ENCODE data around the gene PRR16. TPM values are rescaled to one million over a fixed set of nuclear protein-coding genes. Genes with fewer than 3 reads are reported as not detected.

Gene PRR16
- polyA plus RNA-seq, 2 of the 4 experiments (the other 2 are of a cell fraction): 0.05 TPM; not detected in 1

DNA sequence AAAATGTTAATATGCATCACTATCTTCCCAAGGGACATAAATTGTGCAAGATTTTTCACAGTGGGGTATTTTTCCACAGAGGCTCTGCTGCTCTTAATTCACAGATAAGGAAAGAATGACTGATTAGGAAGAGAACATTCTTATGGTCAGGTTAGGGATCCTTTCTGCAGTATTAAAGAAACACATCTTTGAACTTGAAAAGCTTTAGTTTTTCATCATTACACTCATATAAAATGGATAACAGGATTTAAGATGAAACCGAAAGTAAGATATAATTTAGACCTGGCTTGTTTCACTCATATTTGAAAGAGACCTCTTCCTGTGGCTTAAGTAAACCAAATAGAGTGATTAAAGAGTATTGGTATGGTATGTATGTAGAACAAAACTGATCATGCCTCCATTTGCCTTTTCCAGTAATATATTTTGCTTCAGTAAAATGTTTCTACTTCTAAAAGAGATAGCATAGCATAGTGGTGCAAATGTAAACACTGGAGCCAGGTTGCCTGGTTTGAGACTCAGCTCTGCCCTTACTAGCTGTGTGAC, 160.0 kb downstream of the PRR16 start (continued):
- TF ChIP-seq FOSL2 (IDR thresholded peaks at IDR 0.05) (no peak), FOSL2 (CRISPR knock-in tag; IDR thresholded peaks at IDR 0.05) (no peak)
- TF ChIP-seq, protein P1, sequence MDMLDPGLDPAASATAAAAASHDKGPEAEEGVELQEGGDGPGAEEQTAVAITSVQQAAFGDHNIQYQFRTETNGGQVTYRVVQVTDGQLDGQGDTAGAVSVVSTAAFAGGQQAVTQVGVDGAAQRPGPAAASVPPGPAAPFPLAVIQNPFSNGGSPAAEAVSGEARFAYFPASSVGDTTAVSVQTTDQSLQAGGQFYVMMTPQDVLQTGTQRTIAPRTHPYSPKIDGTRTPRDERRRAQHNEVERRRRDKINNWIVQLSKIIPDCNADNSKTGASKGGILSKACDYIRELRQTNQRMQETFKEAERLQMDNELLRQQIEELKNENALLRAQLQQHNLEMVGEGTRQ (IDR thresholded peaks at IDR 0.05): no peak

DNA sequence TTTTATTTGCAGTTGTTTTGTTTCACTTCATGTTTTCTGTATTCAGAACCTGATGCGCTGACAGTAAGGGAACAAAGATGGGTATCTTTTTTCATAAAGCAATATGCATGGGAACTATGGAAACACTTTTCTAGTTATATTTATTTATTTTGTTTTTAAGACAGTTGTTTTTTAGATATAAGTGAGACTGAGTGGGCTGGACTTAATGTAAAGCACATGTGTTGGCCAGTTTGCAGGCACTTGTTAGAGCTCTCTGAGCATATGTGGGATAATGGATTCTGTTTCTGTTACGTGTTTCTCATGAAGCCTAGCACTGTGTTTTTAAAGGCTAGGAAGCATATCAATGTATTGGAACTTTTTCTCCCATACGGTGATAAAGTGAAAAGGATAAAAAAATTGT, 164.1 kb downstream of the PRR16 start:
- Histone ChIP-seq H3K4me2 (no peak overlapping the region), H3K9me3 (no peaks in the 10 kb centered on the region), H3K4me1 (no peaks in the 10 kb centered on the region), H3K4me3 (no peak overlapping the region), H3K27ac (no peak overlapping the region)
- 72% methylated on average over 3 of the region's 3 CpGs for whole genome bisulfite sequencing (ENCODE audit: missing lambda C conversion rate)
- no peak for ATAC-seq
- TF ChIP-seq ESRRA (IDR thresholded peaks at IDR 0.05; ENCODE audit: borderline replicate concordance, low read length): no peak
- TF ChIP-seq EHMT2 (IDR thresholded peaks at IDR 0.05; ENCODE audit: low read depth): no peak
- no peak for TF ChIP-seq HDAC2 (IDR thresholded peaks at IDR 0.05)
- TF ChIP-seq CEBPB (IDR thresholded peaks at IDR 0.05): no peak
- no peak for TF ChIP-seq JUNB (IDR thresholded peaks at IDR 0.05)
- TF ChIP-seq KDM5A (IDR thresholded peaks at IDR 0.05): no peak
- TF ChIP-seq ZNF302 (CRISPR knock-in tag; IDR thresholded peaks at IDR 0.05): no peak
- FAIRE-seq: no peak
- POLR2A ChIA-PET: no interaction called here
- no peak for DNase-seq (ENCODE audit: low read depth in 1 of 2, low spot score in 1 of 2)
- CTCF ChIA-PET: no interaction called here

DNA sequence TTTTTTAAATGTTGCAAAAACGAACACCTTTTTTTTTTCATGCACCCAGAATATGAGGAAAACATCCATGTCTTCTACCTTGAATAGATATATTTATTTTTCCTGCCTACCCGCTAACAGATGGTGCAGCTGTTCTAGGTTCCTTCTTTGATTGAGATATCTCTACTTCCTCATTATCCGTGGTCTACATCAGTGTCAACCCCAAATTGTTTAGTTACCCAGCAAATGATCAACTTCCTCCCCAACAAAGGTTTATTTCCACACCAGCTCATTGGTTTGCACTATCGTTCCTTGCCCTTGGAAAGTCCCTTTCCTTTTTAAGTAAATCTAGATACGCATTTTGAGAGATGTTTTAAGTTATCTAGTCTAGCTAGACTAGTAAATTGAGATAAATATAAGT, 166.4 kb downstream of the PRR16 start:
- ATAC-seq (no peak), DNase-seq (ENCODE audit: low read depth in 1 of 2, low spot score in 1 of 2) (no peak), FAIRE-seq (no peak)
- POLR2A ChIA-PET: no interaction called here
- TF ChIP-seq RCOR1 (IDR thresholded peaks at IDR 0.05; ENCODE audit: low read depth, low read length): no peak
- TF ChIP-seq EHMT2 (IDR thresholded peaks at IDR 0.05; ENCODE audit: low read depth): no peak
- TF ChIP-seq FOSB (CRISPR knock-in tag; IDR thresholded peaks at IDR 0.05): no peak
- TF ChIP-seq, protein P2, sequence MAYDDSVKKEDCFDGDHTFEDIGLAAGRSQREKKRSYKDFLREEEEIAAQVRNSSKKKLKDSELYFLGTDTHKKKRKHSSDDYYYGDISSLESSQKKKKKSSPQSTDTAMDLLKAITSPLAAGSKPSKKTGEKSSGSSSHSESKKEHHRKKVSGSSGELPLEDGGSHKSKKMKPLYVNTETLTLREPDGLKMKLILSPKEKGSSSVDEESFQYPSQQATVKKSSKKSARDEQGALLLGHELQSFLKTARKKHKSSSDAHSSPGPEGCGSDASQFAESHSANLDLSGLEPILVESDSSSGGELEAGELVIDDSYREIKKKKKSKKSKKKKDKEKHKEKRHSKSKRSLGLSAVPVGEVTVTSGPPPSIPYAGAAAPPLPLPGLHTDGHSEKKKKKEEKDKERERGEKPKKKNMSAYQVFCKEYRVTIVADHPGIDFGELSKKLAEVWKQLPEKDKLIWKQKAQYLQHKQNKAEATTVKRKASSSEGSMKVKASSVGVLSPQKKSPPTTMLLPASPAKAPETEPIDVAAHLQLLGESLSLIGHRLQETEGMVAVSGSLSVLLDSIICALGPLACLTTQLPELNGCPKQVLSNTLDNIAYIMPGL (CRISPR knock-in tag; IDR thresholded peaks at IDR 0.05; ENCODE audit: borderline replicate concordance): no peak
- TF ChIP-seq, protein P3, sequence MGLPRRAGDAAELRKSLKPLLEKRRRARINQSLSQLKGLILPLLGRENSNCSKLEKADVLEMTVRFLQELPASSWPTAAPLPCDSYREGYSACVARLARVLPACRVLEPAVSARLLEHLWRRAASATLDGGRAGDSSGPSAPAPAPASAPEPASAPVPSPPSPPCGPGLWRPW (IDR thresholded peaks at IDR 0.05): no peak
- TF ChIP-seq MYC (IDR thresholded peaks at IDR 0.05; ENCODE audit: borderline replicate concordance, low read length): no peak
- TF ChIP-seq TP53 (CRISPR knock-in tag; IDR thresholded peaks at IDR 0.05): no peak
- no peak for TF ChIP-seq RNF2 (IDR thresholded peaks at IDR 0.05; ENCODE audit: borderline replicate concordance, low read depth)
- TF ChIP-seq RARB (CRISPR knock-in tag; IDR thresholded peaks at IDR 0.05): no peak
- TF ChIP-seq HOXA7 (CRISPR knock-in tag; IDR thresholded peaks at IDR 0.05): no peak
- TF ChIP-seq, protein P4, sequence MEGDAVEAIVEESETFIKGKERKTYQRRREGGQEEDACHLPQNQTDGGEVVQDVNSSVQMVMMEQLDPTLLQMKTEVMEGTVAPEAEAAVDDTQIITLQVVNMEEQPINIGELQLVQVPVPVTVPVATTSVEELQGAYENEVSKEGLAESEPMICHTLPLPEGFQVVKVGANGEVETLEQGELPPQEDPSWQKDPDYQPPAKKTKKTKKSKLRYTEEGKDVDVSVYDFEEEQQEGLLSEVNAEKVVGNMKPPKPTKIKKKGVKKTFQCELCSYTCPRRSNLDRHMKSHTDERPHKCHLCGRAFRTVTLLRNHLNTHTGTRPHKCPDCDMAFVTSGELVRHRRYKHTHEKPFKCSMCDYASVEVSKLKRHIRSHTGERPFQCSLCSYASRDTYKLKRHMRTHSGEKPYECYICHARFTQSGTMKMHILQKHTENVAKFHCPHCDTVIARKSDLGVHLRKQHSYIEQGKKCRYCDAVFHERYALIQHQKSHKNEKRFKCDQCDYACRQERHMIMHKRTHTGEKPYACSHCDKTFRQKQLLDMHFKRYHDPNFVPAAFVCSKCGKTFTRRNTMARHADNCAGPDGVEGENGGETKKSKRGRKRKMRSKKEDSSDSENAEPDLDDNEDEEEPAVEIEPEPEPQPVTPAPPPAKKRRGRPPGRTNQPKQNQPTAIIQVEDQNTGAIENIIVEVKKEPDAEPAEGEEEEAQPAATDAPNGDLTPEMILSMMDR (IDR thresholded peaks at IDR 0.05): no peak
- TF ChIP-seq BHLHE40 (IDR thresholded peaks at IDR 0.05; ENCODE audit: low read depth, low read length): no peak
- TF ChIP-seq CEBPB (IDR thresholded peaks at IDR 0.05): no peak
- 24% methylated on average over 5 of the region's 5 CpGs for WGBS (ENCODE audit: missing lambda C conversion rate)
- no peaks in the 10 kb centered on the region for H3K4me1 ChIP-seq
- no peak overlapping the region for H3K4me2 ChIP-seq
- no peaks in the 10 kb centered on the region for H3K9me3 ChIP-seq
- CTCF ChIA-PET: no interaction called here
- no peak overlapping the region for H3K4me3 ChIP-seq
- no peak overlapping the region for H3K27ac ChIP-seq
